Measurements from ENCODE around the gene CORIN.
"Not testable (repeated sequence)": the region's sequence is repeated elsewhere in the genome, so short reads cannot be mapped to it uniquely, and the experiment has no call there.

The CORIN gene

GRCh38 chr4:47703008-47703407 lies 134.9 kb downstream of the CORIN start:
- Histone ChIP-seq H3K9ac (ENCODE audit: low read depth in 1 of 2, low read length in 2 of 2) (no peak overlapping the region), H3K4me3 (ENCODE audit: low read depth in 1 of 2, low read length in 2 of 2) (no peak overlapping the region), H3K9me3 (ENCODE audit: control insufficient read depth in 1 of 2, low read length in 2 of 2) (no peaks in the 10 kb centered on the region), H3K27me3 (ENCODE audit: control insufficient read depth in 1 of 2, insufficient read depth in 2 of 2, low read length in 2 of 2) (peaks cover 0 to 8% of the 10 kb centered on the region in 2 donors), H3K4me1 (ENCODE audit: control insufficient read depth in 1 of 2, insufficient read depth in 2 of 2, low read length in 2 of 2) (no peaks in the 10 kb centered on the region), H3K36me3 (ENCODE audit: control insufficient read depth in 1 of 2, insufficient read depth in 2 of 2, low read length in 2 of 2) (no peaks in the 10 kb centered on the region), H3K27ac (ENCODE audit: low read depth, low read length) (no peak overlapping the region)

DNA sequence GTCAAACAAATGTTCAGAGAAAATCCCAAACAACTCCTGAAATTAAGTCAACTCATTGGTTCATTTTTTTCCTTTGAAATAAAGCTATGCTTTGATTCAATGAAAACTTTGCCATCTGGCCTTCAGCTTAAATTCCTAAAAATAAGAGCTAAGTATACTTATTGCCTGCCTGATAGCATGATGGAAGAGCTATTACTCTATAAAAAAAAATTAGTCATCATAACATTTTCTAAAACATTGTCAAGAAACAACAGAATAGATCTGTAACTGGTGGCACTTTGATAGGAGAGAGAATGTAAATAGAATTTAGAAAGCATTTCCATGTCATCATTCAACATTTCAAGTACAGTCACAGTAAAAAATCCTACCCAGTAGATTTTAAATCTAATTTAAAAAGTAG lies 136.6 kb downstream of the CORIN start:
- H3K36me3 ChIP-seq (ENCODE audit: control insufficient read depth in 1 of 2, insufficient read depth in 2 of 2, low read length in 2 of 2), result no peaks in the 10 kb centered on the region
- H3K27ac ChIP-seq (ENCODE audit: low read depth, low read length), result no peak overlapping the region
- H3K9ac ChIP-seq (ENCODE audit: low read depth in 1 of 2, low read length in 2 of 2), result no peak overlapping the region
- H3K4me1 ChIP-seq (ENCODE audit: control insufficient read depth in 1 of 2, insufficient read depth in 2 of 2, low read length in 2 of 2), result no peaks in the 10 kb centered on the region
- H3K9me3 ChIP-seq (ENCODE audit: control insufficient read depth in 1 of 2, low read length in 2 of 2), result no peaks in the 10 kb centered on the region
- no peak overlapping the region for H3K4me3 ChIP-seq (ENCODE audit: low read depth in 1 of 2, low read length in 2 of 2)
- peaks cover 0 to 8% of the 10 kb centered on the region in 2 donors for H3K27me3 ChIP-seq (ENCODE audit: control insufficient read depth in 1 of 2, insufficient read depth in 2 of 2, low read length in 2 of 2)

GRCh38 chr4:47698837-47699236 lies 139.0 kb downstream of the CORIN start:
- H3K9ac ChIP-seq (ENCODE audit: low read depth in 1 of 2, low read length in 2 of 2), result no peak overlapping the region
- H3K36me3 ChIP-seq (ENCODE audit: control insufficient read depth in 1 of 2, insufficient read depth in 2 of 2, low read length in 2 of 2), result no peaks in the 10 kb centered on the region
- no peaks in the 10 kb centered on the region for H3K9me3 ChIP-seq (ENCODE audit: control insufficient read depth in 1 of 2, low read length in 2 of 2)
- no peak overlapping the region for H3K4me3 ChIP-seq (ENCODE audit: low read depth in 1 of 2, low read length in 2 of 2)
- H3K27me3 ChIP-seq (ENCODE audit: control insufficient read depth in 1 of 2, insufficient read depth in 2 of 2, low read length in 2 of 2), result peaks cover 0 to 5% of the 10 kb centered on the region in 2 donors
- H3K4me1 ChIP-seq (ENCODE audit: control insufficient read depth in 1 of 2, insufficient read depth in 2 of 2, low read length in 2 of 2), result no peaks in the 10 kb centered on the region
- no peak overlapping the region for H3K27ac ChIP-seq (ENCODE audit: low read depth, low read length)

DNA sequence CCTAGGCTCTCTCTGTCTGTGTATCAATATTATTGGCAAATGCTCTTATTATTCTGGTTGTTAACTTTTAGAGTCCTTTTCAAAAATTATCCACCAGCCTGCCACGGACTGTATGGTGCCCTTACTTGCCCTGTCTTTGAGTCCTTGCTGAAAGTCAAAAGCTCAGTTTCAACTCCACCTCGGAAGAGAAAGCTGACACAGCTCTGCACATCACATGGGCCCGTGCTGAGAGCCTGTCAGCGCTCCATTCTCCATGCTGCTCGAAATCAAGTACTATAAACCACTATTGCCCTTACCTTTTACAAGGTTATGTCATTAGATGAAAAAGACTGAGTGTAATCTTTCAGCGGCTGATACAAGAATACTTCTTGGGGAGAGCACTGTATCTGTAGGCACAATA lies 141.0 kb downstream of the CORIN start:
- Histone ChIP-seq H3K27ac (ENCODE audit: low read depth, low read length) (no peak overlapping the region), H3K9ac (ENCODE audit: low read depth in 1 of 2, low read length in 2 of 2) (no peak overlapping the region), H3K27me3 (ENCODE audit: control insufficient read depth in 1 of 2, insufficient read depth in 2 of 2, low read length in 2 of 2) (peaks cover 0 to 9% of the 10 kb centered on the region in 2 donors), H3K9me3 (ENCODE audit: control insufficient read depth in 1 of 2, low read length in 2 of 2) (no peaks in the 10 kb centered on the region), H3K36me3 (ENCODE audit: control insufficient read depth in 1 of 2, insufficient read depth in 2 of 2, low read length in 2 of 2) (no peaks in the 10 kb centered on the region), H3K4me3 (ENCODE audit: low read depth in 1 of 2, low read length in 2 of 2) (no peak overlapping the region), H3K4me1 (ENCODE audit: control insufficient read depth in 1 of 2, insufficient read depth in 2 of 2, low read length in 2 of 2) (no peaks in the 10 kb centered on the region)

GRCh38 chr4:47695260-47695659 lies 142.6 kb downstream of the CORIN start:
- Histone ChIP-seq H3K36me3 (ENCODE audit: control insufficient read depth in 1 of 2, insufficient read depth in 2 of 2, low read length in 2 of 2) (no peaks in the 10 kb centered on the region), H3K4me1 (ENCODE audit: control insufficient read depth in 1 of 2, insufficient read depth in 2 of 2, low read length in 2 of 2) (no peaks in the 10 kb centered on the region), H3K27me3 (ENCODE audit: control insufficient read depth in 1 of 2, insufficient read depth in 2 of 2, low read length in 2 of 2) (peaks cover 0 to 6% of the 10 kb centered on the region in 2 donors), H3K4me3 (ENCODE audit: low read depth in 1 of 2, low read length in 2 of 2) (no peak overlapping the region), H3K9ac (ENCODE audit: low read depth in 1 of 2, low read length in 2 of 2) (no peak overlapping the region), H3K9me3 (ENCODE audit: control insufficient read depth in 1 of 2, low read length in 2 of 2) (no peaks in the 10 kb centered on the region), H3K27ac (ENCODE audit: low read depth, low read length) (no peak overlapping the region)

DNA sequence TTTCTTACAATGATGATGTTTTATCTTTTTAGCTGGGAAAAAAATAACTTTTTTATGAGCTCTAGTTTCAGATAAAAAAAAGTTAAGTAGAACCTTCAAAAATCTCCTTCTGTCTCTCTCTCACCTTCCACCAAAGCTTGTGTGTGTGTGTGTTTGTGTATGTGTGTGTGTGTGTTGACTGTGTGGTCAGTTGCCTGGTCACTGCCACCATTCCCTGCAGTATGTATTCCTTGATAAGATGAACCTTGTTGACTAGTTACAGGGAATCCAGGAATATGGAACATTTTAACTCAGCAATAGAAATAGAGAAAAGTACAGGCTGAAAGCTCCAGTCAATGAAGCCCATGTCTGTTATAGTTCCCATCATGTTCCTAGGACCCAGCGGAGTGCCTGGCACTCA lies 143.5 kb downstream of the CORIN start:
- no peak overlapping the region for H3K9ac ChIP-seq (ENCODE audit: low read depth in 1 of 2, low read length in 2 of 2)
- no peaks in the 10 kb centered on the region for H3K9me3 ChIP-seq (ENCODE audit: control insufficient read depth in 1 of 2, low read length in 2 of 2)
- H3K27me3 ChIP-seq (ENCODE audit: control insufficient read depth in 1 of 2, insufficient read depth in 2 of 2, low read length in 2 of 2), result peaks cover 0 to 4% of the 10 kb centered on the region in 2 donors
- no peak overlapping the region for H3K4me3 ChIP-seq (ENCODE audit: low read depth in 1 of 2, low read length in 2 of 2)
- H3K4me1 ChIP-seq (ENCODE audit: control insufficient read depth in 1 of 2, insufficient read depth in 2 of 2, low read length in 2 of 2), result no peaks in the 10 kb centered on the region
- H3K36me3 ChIP-seq (ENCODE audit: control insufficient read depth in 1 of 2, insufficient read depth in 2 of 2, low read length in 2 of 2), result no peaks in the 10 kb centered on the region
- no peak overlapping the region for H3K27ac ChIP-seq (ENCODE audit: low read depth, low read length)

- Histone ChIP-seq H3K4me1 (ENCODE audit: control insufficient read depth in 1 of 2, insufficient read depth in 2 of 2, low read length in 2 of 2) (no peaks in the 10 kb centered on the region), H3K27ac (ENCODE audit: low read depth, low read length) (no peak overlapping the region), H3K4me3 (ENCODE audit: low read depth in 1 of 2, low read length in 2 of 2) (no peak overlapping the region), H3K9me3 (ENCODE audit: control insufficient read depth in 1 of 2, low read length in 2 of 2) (no peaks in the 10 kb centered on the region), H3K27me3 (ENCODE audit: control insufficient read depth in 1 of 2, insufficient read depth in 2 of 2, low read length in 2 of 2) (peaks cover 0 to 4% of the 10 kb centered on the region in 2 donors), H3K9ac (ENCODE audit: low read depth in 1 of 2, low read length in 2 of 2) (no peak overlapping the region), H3K36me3 (ENCODE audit: control insufficient read depth in 1 of 2, insufficient read depth in 2 of 2, low read length in 2 of 2) (no peaks in the 10 kb centered on the region)
Measured at GRCh38 chr4:47692691-47693090, 145.2 kb downstream of the CORIN start.

DNA sequence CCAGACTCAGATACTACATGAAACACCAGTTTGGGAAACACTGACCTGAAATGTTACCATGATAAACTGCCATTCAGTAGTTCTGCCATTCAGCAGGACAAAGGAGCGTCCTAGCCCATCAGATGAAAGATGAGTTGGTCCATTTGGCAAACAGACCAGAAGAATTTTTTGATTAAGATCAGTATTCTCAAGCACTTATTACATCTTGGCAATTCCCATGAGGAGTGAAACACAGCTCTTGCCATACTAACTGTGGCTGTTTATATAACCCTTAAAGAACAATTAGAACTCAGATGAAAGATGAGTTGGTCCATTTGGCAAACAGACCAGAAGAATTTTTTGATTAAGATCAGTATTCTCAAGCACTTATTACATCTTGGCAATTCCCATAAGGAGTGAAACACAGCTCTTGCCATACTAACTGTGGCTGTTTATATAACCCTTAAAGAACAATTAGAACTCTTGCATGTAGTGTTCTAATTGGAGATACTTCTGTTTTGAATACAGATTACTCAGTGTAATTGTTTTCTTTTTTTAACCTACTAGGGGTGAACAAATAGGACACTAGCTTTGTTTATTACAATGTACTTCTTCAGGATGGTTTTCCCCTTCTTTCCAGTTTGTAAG lies 146.0 kb downstream of the CORIN start:
- not testable (repeated sequence) for H3K27ac ChIP-seq (ENCODE audit: low read depth, low read length); H3K9ac ChIP-seq (ENCODE audit: low read depth in 1 of 2, low read length in 2 of 2); H3K4me3 ChIP-seq (ENCODE audit: low read depth in 1 of 2, low read length in 2 of 2); H3K4me1 ChIP-seq (ENCODE audit: control insufficient read depth in 1 of 2, insufficient read depth in 2 of 2, low read length in 2 of 2); H3K9me3 ChIP-seq (ENCODE audit: control insufficient read depth in 1 of 2, low read length in 2 of 2); H3K36me3 ChIP-seq (ENCODE audit: control insufficient read depth in 1 of 2, insufficient read depth in 2 of 2, low read length in 2 of 2); H3K27me3 ChIP-seq (ENCODE audit: control insufficient read depth in 1 of 2, insufficient read depth in 2 of 2, low read length in 2 of 2)

DNA sequence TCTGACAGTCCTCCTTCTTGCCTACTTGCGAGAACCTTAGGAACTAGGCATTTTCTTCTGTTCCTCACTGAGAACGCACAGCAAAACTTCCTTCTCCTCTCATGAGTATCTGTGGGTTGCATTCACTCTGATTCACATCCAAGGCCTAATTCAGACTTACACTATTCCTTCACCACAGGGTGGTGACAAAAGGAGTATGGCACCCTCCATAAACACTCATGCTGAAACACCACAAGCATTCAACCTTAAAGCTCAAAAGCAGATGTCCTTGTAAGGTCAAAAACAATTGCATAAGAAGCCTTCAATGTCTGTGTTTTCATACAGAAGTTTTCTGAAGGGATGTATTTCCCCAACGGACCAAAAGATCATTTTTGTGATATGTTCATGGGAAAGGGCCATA lies 147.3 kb downstream of the CORIN start:
- peaks cover 0 to 4% of the 10 kb centered on the region in 2 donors for H3K27me3 ChIP-seq (ENCODE audit: control insufficient read depth in 1 of 2, insufficient read depth in 2 of 2, low read length in 2 of 2)
- no peak overlapping the region for H3K4me3 ChIP-seq (ENCODE audit: low read depth in 1 of 2, low read length in 2 of 2)
- H3K9me3 ChIP-seq (ENCODE audit: control insufficient read depth in 1 of 2, low read length in 2 of 2), result no peaks in the 10 kb centered on the region
- H3K36me3 ChIP-seq (ENCODE audit: control insufficient read depth in 1 of 2, insufficient read depth in 2 of 2, low read length in 2 of 2), result no peaks in the 10 kb centered on the region
- no peak overlapping the region for H3K9ac ChIP-seq (ENCODE audit: low read depth in 1 of 2, low read length in 2 of 2)
- no peak overlapping the region for H3K27ac ChIP-seq (ENCODE audit: low read depth, low read length)
- no peaks in the 10 kb centered on the region for H3K4me1 ChIP-seq (ENCODE audit: control insufficient read depth in 1 of 2, insufficient read depth in 2 of 2, low read length in 2 of 2)

DNA sequence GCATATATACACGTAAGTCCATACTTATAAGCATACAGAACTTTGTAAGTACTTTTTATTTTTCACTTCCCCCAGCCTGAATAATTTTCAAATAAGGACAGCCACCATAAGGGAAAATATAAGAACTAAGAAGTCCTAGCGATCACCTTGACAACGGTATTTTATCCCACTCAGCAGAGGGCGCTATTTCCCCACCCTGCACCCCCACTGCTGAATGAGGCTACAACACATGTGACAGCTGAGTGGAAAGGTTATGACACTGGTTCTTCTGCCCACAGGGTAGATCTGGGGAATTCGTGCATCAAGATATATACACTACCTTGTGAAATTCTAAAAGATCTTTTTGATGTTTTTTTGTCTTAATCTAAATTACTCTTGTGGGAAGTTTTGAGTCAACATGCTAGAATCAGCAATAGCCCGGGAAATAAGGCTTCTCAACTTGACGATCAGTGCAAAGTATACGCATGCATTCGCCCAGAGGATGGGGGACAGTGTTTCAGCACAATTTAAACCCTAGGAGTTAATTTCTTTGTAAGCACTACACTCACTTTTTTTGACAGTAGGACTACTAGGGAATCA lies 151.5 kb downstream of the CORIN start:
- Histone ChIP-seq H3K4me3 (ENCODE audit: low read depth in 1 of 2, low read length in 2 of 2) (no peak overlapping the region), H3K9ac (ENCODE audit: low read depth in 1 of 2, low read length in 2 of 2) (no peak overlapping the region), H3K9me3 (ENCODE audit: control insufficient read depth in 1 of 2, low read length in 2 of 2) (no peaks in the 10 kb centered on the region), H3K27me3 (ENCODE audit: control insufficient read depth in 1 of 2, insufficient read depth in 2 of 2, low read length in 2 of 2) (no peaks in the 10 kb centered on the region), H3K27ac (ENCODE audit: low read depth, low read length) (no peak overlapping the region), H3K4me1 (ENCODE audit: control insufficient read depth in 1 of 2, insufficient read depth in 2 of 2, low read length in 2 of 2) (no peaks in the 10 kb centered on the region), H3K36me3 (ENCODE audit: control insufficient read depth in 1 of 2, insufficient read depth in 2 of 2, low read length in 2 of 2) (no peaks in the 10 kb centered on the region)

Measured in duodenal mucosa (tissue), 2 donors.